Keratinocyte (primary cell): Measurements from ENCODE around the gene POLR2A. TPM values are rescaled to one million over a fixed set of nuclear protein-coding genes. Genes with fewer than 3 reads are reported as not detected.

Experiments used
- DNase-seq: peaks from one replicate; pipeline ENCODE4 v3.0.0-alpha.2; 2011; ENCODE audit warnings: low read depth, missing footprints, low spot score
- FAIRE-seq: peaks from 2 replicates; lab custom pipeline; 2011; peaks lifted over from hg19 to GRCh38; lab: Jason Lieb, UNC
- H2AFZ ChIP-seq: 2 replicates; pipeline ENCODE4 v1.6.0; 2012; ENCODE audit warnings: low read length, control low read depth, inconsistent platforms; ENCODE audit not compliant: control insufficient read depth
- H3K27ac ChIP-seq: 2 replicates; pipeline ENCODE4 v1.5.1; 2011; ENCODE audit warnings: low read length; ENCODE audit not compliant: control insufficient read depth, insufficient read depth
- H3K27me3 ChIP-seq: 3 replicates; pipeline ENCODE4 v1.6.0; 2011; ENCODE audit warnings: low read length; ENCODE audit not compliant: control insufficient read depth, insufficient read depth; ENCODE audit errors: extremely low read depth
- H3K36me3 ChIP-seq, 2 experiments: 2 replicates in 1 of 2; 3 replicates in 1 of 2; pipeline ENCODE4 v1.5.1; 2011; ENCODE audit warnings: low read length in 2 of 2, mild to moderate bottlenecking in 1 of 2; ENCODE audit not compliant: control insufficient read depth in 2 of 2, insufficient read depth in 2 of 2; ENCODE audit errors: extremely low read depth in 1 of 2
- H3K4me1 ChIP-seq: 3 replicates; pipeline ENCODE4 v1.5.1; 2011; ENCODE audit warnings: low read length; ENCODE audit not compliant: control insufficient read depth, insufficient read depth; ENCODE audit errors: extremely low read depth
- H3K4me2 ChIP-seq: 3 replicates; pipeline ENCODE4 v1.6.0; 2011; ENCODE audit warnings: low read depth, low read length; ENCODE audit not compliant: control insufficient read depth, insufficient read depth; ENCODE audit errors: extremely low read depth
- H3K4me3 ChIP-seq, 3 experiments: fragments of 200-600 bp in 1 of 3; sonication (generic) in 1 of 3; 2 replicates in 2 of 3; 3 replicates in 1 of 3; pipeline ENCODE4 v1.5.1; 2011 to 2016; ENCODE audit warnings: low read length in 3 of 3, mild to moderate bottlenecking in 3 of 3, control low read depth in 2 of 3, inconsistent platforms in 1 of 3, low read depth in 1 of 3, mixed read lengths in 1 of 3, mixed run types in 1 of 3, moderate library complexity in 1 of 3; ENCODE audit not compliant: control insufficient read depth in 2 of 3, insufficient read depth in 2 of 3; ENCODE audit errors: extremely low read depth in 1 of 3
- H3K79me2 ChIP-seq: 2 replicates; pipeline ENCODE4 v1.6.0; 2012; ENCODE audit warnings: low read length; ENCODE audit not compliant: control insufficient read depth, insufficient read depth
- H3K9ac ChIP-seq: 3 replicates; pipeline ENCODE4 v1.6.0; 2011; ENCODE audit warnings: low read length; ENCODE audit not compliant: control insufficient read depth, insufficient read depth; ENCODE audit errors: extremely low read depth
- H3K9me1 ChIP-seq: 3 replicates; pipeline ENCODE4 v1.6.0; 2011; ENCODE audit warnings: low read length; ENCODE audit not compliant: control insufficient read depth, insufficient read depth; ENCODE audit errors: extremely low read depth
- H3K9me3 ChIP-seq: 2 replicates; pipeline ENCODE4 v1.5.1; 2012; ENCODE audit warnings: low read depth, low read length; ENCODE audit not compliant: control insufficient read depth
- H4K20me1 ChIP-seq: 3 replicates; pipeline ENCODE4 v1.6.0; 2011; ENCODE audit warnings: low read length; ENCODE audit not compliant: control insufficient read depth, insufficient read depth; ENCODE audit errors: extremely low read depth
- EZH2 ChIP-seq: IDR thresholded peaks from one replicate; pipeline ENCODE4 v1.6.1; 2012; ENCODE audit warnings: inconsistent platforms, mild to moderate bottlenecking, low read length, moderate library complexity
- dilution Hi-C: fragments of 300-500 bp; cut with MboI; formaldehyde crosslinking; loops from one replicate; pipeline ENCODE4 v1.7.0; 2020; ENCODE audit warnings: low sequenced_read_pairs; ENCODE audit not compliant: extremely low pct_ligation_motif_present
- polyA plus RNA-seq, 5 experiments: library from polyadenylated mRNA; depleted of rRNA in 3 of 5; stranded (reverse) in 3 of 5; stranded (forward) in 1 of 5; unstranded in 1 of 5; fragments of >200 nt; gene quantifications; 1 replicate in 1 of 5; 2 replicates in 3 of 5; 3 replicates in 1 of 5; pipeline versions ENCODE4 v1.2.1 to v1.2.3, GENCODE V29; 2011 to 2012; ENCODE audit warnings: missing spikeins in 2 of 5, low read depth in 1 of 5, low replicate concordance in 1 of 5
- TF ChIP-seq, protein P1 (sequence below), 3 experiments: IDR thresholded peaks in 1 of 3; conservative IDR thresholded peaks in 1 of 3; optimal IDR thresholded peaks in 1 of 3; 2 replicates in 2 of 3; 3 replicates in 1 of 3; pipeline versions ENCODE3 to v1.5.1; 2011; ENCODE audit warnings: low read length in 3 of 3, mild to moderate bottlenecking in 3 of 3, moderate library complexity in 2 of 3, control low read depth in 1 of 3, inconsistent platforms in 1 of 3; ENCODE audit not compliant: insufficient read depth in 2 of 3; ENCODE audit errors: extremely low read depth in 1 of 3

POLR2A gene
- polyA plus RNA-seq, 1 donor (not counting 4 experiments of a cell fraction or from before 2014, with no cell fraction given), result 17.5 TPM

DNA sequence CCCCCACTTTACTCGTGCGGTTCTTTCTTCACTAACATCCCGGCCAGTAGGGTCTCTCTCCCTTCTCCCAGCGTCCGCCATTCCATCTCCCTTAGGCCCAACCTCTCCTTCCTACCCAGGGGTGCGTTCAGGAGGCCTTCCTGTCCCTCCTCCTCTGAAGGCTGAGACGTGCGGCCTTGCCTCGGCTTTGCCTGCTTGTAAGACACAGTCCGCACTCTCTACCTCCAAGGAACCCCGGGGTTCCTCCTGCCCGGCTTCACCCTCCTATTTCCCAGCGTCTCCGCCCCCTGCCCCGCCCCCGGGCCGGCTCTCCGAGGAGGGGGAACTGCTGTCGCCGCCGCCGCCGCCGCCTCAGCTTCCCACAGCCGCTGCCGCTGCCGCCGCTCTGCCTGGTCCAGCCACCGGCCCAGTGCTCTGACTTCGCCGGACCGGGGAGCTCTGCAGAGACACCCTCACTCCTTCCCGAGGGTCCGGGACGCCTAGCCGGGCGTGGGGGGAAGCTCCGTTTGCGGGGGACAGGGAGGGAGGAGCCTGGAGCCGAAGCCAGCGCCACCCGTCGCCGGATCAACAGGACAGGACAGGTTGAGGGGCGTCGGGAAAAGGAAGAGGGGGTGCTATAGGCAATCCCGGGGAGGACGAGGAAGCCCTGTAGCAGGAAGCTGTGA is 46.1 kb upstream of the POLR2A start:
- Histone ChIP-seq H3K4me3 (peak overlapping the region; percentile 59 to 81 (median 66)), H3K36me3 (peaks cover 0 to 4% of the 10 kb centered on the region in 2 experiments), H4K20me1 (no peaks in the 10 kb centered on the region), H3K27me3 (no peaks in the 10 kb centered on the region), H3K4me1 (peaks cover 43% of the 10 kb centered on the region), H3K9ac (peak overlapping the region; percentile 77), H3K79me2 (peaks cover 17% of the 10 kb centered on the region), H3K4me2 (peak overlapping the region; percentile 99), H2AFZ (peak overlapping the region; percentile 44), H3K9me1 (peaks cover 2% of the 10 kb centered on the region), H3K27ac (peak overlapping the region; percentile 62), H3K9me3 (no peaks in the 10 kb centered on the region)
- FAIRE-seq, result no peak
- DNase-seq, result no peak
- TF ChIP-seq, protein P1, sequence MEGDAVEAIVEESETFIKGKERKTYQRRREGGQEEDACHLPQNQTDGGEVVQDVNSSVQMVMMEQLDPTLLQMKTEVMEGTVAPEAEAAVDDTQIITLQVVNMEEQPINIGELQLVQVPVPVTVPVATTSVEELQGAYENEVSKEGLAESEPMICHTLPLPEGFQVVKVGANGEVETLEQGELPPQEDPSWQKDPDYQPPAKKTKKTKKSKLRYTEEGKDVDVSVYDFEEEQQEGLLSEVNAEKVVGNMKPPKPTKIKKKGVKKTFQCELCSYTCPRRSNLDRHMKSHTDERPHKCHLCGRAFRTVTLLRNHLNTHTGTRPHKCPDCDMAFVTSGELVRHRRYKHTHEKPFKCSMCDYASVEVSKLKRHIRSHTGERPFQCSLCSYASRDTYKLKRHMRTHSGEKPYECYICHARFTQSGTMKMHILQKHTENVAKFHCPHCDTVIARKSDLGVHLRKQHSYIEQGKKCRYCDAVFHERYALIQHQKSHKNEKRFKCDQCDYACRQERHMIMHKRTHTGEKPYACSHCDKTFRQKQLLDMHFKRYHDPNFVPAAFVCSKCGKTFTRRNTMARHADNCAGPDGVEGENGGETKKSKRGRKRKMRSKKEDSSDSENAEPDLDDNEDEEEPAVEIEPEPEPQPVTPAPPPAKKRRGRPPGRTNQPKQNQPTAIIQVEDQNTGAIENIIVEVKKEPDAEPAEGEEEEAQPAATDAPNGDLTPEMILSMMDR (optimal IDR thresholded peaks at IDR 0.05 in 1 of 3, IDR thresholded peaks at IDR 0.05 in 1 of 3, conservative IDR thresholded peaks at IDR 0.05 in 1 of 3; ENCODE audit: extremely low read depth in 1 of 3, insufficient read depth in 2 of 3, low read length in 3 of 3), result peak in 1 of 3 experiments; percentile 0
- no peak for TF ChIP-seq EZH2
- dilution Hi-C loops, result no loop called here

DNA sequence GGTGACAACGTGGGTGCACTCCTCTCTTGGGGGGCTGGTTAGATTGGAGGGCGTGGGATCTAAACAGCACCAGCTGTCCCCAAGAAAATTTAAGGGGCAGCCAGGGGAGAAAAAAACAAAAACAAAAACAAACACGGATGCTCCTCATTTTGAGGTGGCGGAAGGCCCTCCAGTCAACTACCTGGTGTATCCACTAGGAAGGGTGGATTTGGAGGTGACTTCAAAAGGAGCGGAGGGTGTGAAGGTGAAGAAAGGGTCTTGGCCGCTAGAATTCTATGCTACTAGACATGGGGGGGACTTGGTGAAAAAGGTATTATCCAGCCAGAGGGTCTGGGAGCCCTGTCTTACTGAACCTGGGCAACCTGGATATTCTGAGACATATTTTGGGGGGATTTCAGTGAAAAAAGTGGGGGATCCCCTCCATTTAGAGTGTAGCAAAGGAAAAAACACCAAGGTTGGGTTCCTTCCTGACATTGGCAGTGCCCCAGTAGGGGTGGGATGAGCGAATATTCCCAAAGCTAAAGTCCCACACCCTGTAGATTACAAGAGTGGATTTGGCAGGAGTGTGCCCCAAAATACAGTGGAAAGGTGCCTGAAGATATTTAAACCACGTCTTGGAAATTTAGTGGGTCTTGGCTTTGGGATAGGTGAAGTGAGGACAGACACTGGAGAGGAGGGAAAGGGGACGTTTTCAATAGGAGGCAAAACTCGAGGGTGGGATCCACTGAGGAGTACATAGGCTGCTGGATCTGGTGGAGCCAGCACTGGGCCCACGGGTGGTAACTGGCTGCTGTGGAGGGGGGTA is 45.3 kb upstream of the POLR2A start:
- Histone ChIP-seq H3K79me2 (peaks cover 17% of the 10 kb centered on the region), H2AFZ (no peak overlapping the region), H3K4me3 (peak overlapping the region; percentile 59 to 81 (median 66)), H3K9ac (peak overlapping the region; percentile 77), H3K9me3 (no peaks in the 10 kb centered on the region), H3K4me2 (peak overlapping the region; percentile 99), H3K36me3 (peaks cover 0 to 4% of the 10 kb centered on the region in 2 experiments), H3K27ac (peak overlapping the region; percentile 62), H3K4me1 (peaks cover 51% of the 10 kb centered on the region), H3K27me3 (no peaks in the 10 kb centered on the region), H4K20me1 (no peaks in the 10 kb centered on the region), H3K9me1 (peaks cover 2% of the 10 kb centered on the region)
- no peak for TF ChIP-seq EZH2
- TF ChIP-seq, protein P1 (optimal IDR thresholded peaks at IDR 0.05 in 1 of 3, IDR thresholded peaks at IDR 0.05 in 1 of 3, conservative IDR thresholded peaks at IDR 0.05 in 1 of 3; ENCODE audit: extremely low read depth in 1 of 3, insufficient read depth in 2 of 3, low read length in 3 of 3), result no peak
- FAIRE-seq (peak; percentile 29), DNase-seq (no peak)
- dilution Hi-C loops, result no loop called here
